ENCODE data around the gene ACBD6.

Gene ACBD6

GRCh38 chr1:180524915-180525714 is 22.7 kb upstream of the ACBD6 start:
- no peaks in the 10 kb centered on the region for H3K27me3 ChIP-seq (ENCODE audit: control insufficient read depth, insufficient read depth, low read length)
- H3K4me3 ChIP-seq (ENCODE audit: low read depth, low read length), result no peak overlapping the region
- no peak overlapping the region for H3K27ac ChIP-seq (ENCODE audit: low read depth, low read length)
- H3K36me3 ChIP-seq (ENCODE audit: control insufficient read depth, insufficient read depth, low read length), result no peaks in the 10 kb centered on the region
- H3K9ac ChIP-seq (ENCODE audit: low read length), result no peak overlapping the region
- peaks cover 34% of the 10 kb centered on the region for H3K4me1 ChIP-seq (ENCODE audit: control insufficient read depth, insufficient read depth, low read length)
- no peaks in the 10 kb centered on the region for H3K9me3 ChIP-seq (ENCODE audit: control insufficient read depth, insufficient read depth, low read depth, low read length)

- no peak overlapping the region for H3K9ac ChIP-seq (ENCODE audit: low read length)
- no peak overlapping the region for H3K4me3 ChIP-seq (ENCODE audit: low read depth, low read length)
- no peaks in the 10 kb centered on the region for H3K36me3 ChIP-seq (ENCODE audit: control insufficient read depth, insufficient read depth, low read length)
- peaks cover 35% of the 10 kb centered on the region for H3K4me1 ChIP-seq (ENCODE audit: control insufficient read depth, insufficient read depth, low read length)
- H3K9me3 ChIP-seq (ENCODE audit: control insufficient read depth, insufficient read depth, low read depth, low read length), result no peaks in the 10 kb centered on the region
- H3K27ac ChIP-seq (ENCODE audit: low read depth, low read length), result no peak overlapping the region
- no peaks in the 10 kb centered on the region for H3K27me3 ChIP-seq (ENCODE audit: control insufficient read depth, insufficient read depth, low read length)
Measured at GRCh38 chr1:180524160-180524914, 22.0 kb upstream of the ACBD6 start.

- no peaks in the 10 kb centered on the region for H3K27me3 ChIP-seq (ENCODE audit: control insufficient read depth, insufficient read depth, low read length)
- H3K36me3 ChIP-seq (ENCODE audit: control insufficient read depth, insufficient read depth, low read length), result no peaks in the 10 kb centered on the region
- peaks cover 33% of the 10 kb centered on the region for H3K4me1 ChIP-seq (ENCODE audit: control insufficient read depth, insufficient read depth, low read length)
- H3K9ac ChIP-seq (ENCODE audit: low read length), result no peak overlapping the region
- H3K9me3 ChIP-seq (ENCODE audit: control insufficient read depth, insufficient read depth, low read depth, low read length), result no peaks in the 10 kb centered on the region
- H3K27ac ChIP-seq (ENCODE audit: low read depth, low read length), result no peak overlapping the region
- H3K4me3 ChIP-seq (ENCODE audit: low read depth, low read length), result no peak overlapping the region
Measured at GRCh38 chr1:180522213-180522515, 19.8 kb upstream of the ACBD6 start.

DNA sequence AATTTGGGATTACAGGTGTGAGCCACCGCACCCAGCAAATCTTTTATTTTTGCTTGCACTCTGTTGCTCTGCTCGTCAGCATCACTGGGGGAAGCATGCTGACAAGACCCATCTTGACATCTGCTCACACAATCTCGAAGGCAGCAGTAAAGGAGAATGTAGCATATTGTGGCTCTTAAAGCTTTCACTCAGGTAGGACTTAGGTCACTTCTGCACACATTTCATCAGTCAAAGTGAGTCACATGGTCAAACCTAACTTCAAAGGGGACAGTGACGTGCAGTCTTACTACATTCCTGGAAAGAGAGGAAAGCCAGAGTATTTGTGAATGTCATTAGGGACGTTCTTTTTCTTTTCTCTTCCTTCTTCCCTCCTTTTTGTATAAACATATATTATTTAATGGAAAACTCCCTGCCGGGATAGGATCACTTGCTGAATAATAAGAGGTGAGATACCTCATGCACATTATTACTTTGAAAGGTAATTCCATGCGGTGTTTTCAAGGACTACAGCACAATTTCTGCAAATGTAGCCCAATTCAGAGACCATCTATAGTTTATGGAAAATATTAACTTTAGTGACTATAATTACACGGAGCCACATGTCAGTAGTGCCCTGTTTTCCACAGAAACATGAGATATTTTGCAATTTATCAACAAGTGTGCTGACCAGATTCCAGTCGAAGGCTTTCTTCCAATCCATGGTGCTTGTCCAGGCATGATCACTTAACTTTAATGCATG is 19.3 kb upstream of the ACBD6 start:
- peaks cover 28% of the 10 kb centered on the region for H3K4me1 ChIP-seq (ENCODE audit: control insufficient read depth, insufficient read depth, low read length)
- no peaks in the 10 kb centered on the region for H3K36me3 ChIP-seq (ENCODE audit: control insufficient read depth, insufficient read depth, low read length)
- no peaks in the 10 kb centered on the region for H3K27me3 ChIP-seq (ENCODE audit: control insufficient read depth, insufficient read depth, low read length)
- H3K9ac ChIP-seq (ENCODE audit: low read length), result peak overlapping the region; percentile 22
- H3K27ac ChIP-seq (ENCODE audit: low read depth, low read length), result no peak overlapping the region
- H3K9me3 ChIP-seq (ENCODE audit: control insufficient read depth, insufficient read depth, low read depth, low read length), result no peaks in the 10 kb centered on the region
- H3K4me3 ChIP-seq (ENCODE audit: low read depth, low read length), result no peak overlapping the region

GRCh38 chr1:180519846-180520245 is 17.5 kb upstream of the ACBD6 start:
- Histone ChIP-seq H3K9ac (ENCODE audit: low read length) (no peak overlapping the region), H3K27ac (ENCODE audit: low read depth, low read length) (no peak overlapping the region), H3K27me3 (ENCODE audit: control insufficient read depth, insufficient read depth, low read length) (no peaks in the 10 kb centered on the region), H3K9me3 (ENCODE audit: control insufficient read depth, insufficient read depth, low read depth, low read length) (no peaks in the 10 kb centered on the region), H3K4me3 (ENCODE audit: low read depth, low read length) (no peak overlapping the region), H3K4me1 (ENCODE audit: control insufficient read depth, insufficient read depth, low read length) (peaks cover 28% of the 10 kb centered on the region), H3K36me3 (ENCODE audit: control insufficient read depth, insufficient read depth, low read length) (no peaks in the 10 kb centered on the region)

DNA sequence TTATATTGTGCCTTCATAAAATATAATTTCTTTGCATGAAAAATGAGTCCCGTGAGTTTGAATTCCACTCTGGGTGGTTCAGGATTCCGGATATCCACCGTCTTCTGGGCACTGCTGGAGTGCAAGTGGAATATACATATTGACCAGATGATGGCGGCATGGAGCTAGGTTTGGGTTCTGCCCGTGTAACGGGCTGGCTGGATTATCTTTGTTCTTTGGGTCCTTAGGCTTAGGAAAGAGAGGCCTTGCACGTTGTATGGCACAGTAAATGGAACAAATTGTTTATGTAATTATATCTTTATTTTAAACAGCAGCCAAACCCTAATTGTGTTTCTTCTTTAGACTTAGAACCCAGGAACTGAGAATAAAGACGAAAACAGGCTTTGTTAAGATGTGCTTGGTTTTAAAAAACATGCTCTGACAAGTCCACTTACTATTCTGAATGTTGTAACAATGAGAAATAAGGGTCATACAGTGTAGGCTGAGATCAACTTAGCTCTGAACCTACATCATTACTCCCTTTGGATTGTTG is 13.5 kb upstream of the ACBD6 start:
- Histone ChIP-seq H3K9me3 (ENCODE audit: control insufficient read depth, insufficient read depth, low read depth, low read length) (no peaks in the 10 kb centered on the region), H3K9ac (ENCODE audit: low read length) (no peak overlapping the region), H3K27me3 (ENCODE audit: control insufficient read depth, insufficient read depth, low read length) (no peaks in the 10 kb centered on the region), H3K27ac (ENCODE audit: low read depth, low read length) (no peak overlapping the region), H3K4me1 (ENCODE audit: control insufficient read depth, insufficient read depth, low read length) (peaks cover 20% of the 10 kb centered on the region), H3K4me3 (ENCODE audit: low read depth, low read length) (no peak overlapping the region), H3K36me3 (ENCODE audit: control insufficient read depth, insufficient read depth, low read length) (no peaks in the 10 kb centered on the region)

DNA sequence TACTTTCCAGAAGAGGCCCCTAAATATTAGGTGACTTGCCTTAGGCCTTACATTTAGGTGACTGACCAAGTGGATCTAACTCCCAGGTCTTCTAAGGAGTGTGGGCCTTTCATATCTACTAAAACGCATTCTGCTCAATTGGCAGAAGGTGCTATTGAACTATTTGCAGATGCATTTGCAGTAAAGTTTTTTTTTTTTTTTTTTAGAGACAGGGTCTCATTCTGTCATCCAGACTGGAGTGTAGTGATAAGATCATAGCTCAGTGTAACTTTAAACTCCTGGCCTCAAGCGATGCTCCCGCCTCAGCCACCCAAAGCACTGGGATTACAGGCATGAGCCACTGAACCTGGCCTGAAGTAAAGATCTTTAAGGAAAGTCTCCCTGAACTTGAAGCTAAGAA is 13.0 kb upstream of the ACBD6 start:
- H3K9ac ChIP-seq (ENCODE audit: low read length), result no peak overlapping the region
- no peaks in the 10 kb centered on the region for H3K9me3 ChIP-seq (ENCODE audit: control insufficient read depth, insufficient read depth, low read depth, low read length)
- H3K27me3 ChIP-seq (ENCODE audit: control insufficient read depth, insufficient read depth, low read length), result no peaks in the 10 kb centered on the region
- H3K4me3 ChIP-seq (ENCODE audit: low read depth, low read length), result no peak overlapping the region
- peaks cover 20% of the 10 kb centered on the region for H3K4me1 ChIP-seq (ENCODE audit: control insufficient read depth, insufficient read depth, low read length)
- H3K27ac ChIP-seq (ENCODE audit: low read depth, low read length), result no peak overlapping the region
- H3K36me3 ChIP-seq (ENCODE audit: control insufficient read depth, insufficient read depth, low read length), result no peaks in the 10 kb centered on the region

DNA sequence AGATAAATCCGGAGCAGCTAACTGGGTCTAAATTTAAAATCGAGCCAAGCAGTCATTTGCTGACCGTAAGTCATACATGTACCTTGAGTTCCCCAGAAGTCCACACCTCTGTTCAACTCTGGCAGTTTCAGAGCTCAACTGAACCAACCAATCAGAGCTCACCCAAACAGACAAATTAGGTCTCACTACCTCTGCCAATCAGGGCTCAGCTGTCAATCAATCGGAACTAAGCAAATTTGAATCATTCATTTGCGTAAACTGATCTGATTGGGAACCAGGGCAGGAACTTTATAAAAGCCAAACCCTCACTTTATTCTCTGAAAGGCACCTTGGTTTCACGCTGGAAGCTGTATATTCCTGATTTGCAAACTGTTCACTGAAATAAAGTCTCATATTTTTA is 11.2 kb upstream of the ACBD6 start:
- Histone ChIP-seq H3K27ac (ENCODE audit: low read depth, low read length) (no peak overlapping the region), H3K4me1 (ENCODE audit: control insufficient read depth, insufficient read depth, low read length) (peaks cover 15% of the 10 kb centered on the region), H3K9ac (ENCODE audit: low read length) (no peak overlapping the region), H3K9me3 (ENCODE audit: control insufficient read depth, insufficient read depth, low read depth, low read length) (peaks cover 14% of the 10 kb centered on the region), H3K4me3 (ENCODE audit: low read depth, low read length) (no peak overlapping the region), H3K36me3 (ENCODE audit: control insufficient read depth, insufficient read depth, low read length) (no peaks in the 10 kb centered on the region), H3K27me3 (ENCODE audit: control insufficient read depth, insufficient read depth, low read length) (no peaks in the 10 kb centered on the region)

GRCh38 chr1:180510882-180511281 is 8.5 kb upstream of the ACBD6 start:
- H3K27me3 ChIP-seq (ENCODE audit: control insufficient read depth, insufficient read depth, low read length), result no peaks in the 10 kb centered on the region
- H3K4me3 ChIP-seq (ENCODE audit: low read depth, low read length), result no peak overlapping the region
- H3K36me3 ChIP-seq (ENCODE audit: control insufficient read depth, insufficient read depth, low read length), result no peaks in the 10 kb centered on the region

GRCh38 chr1:180508725-180509097 is 6.3 kb upstream of the ACBD6 start:
- peaks cover 25% of the 10 kb centered on the region for H3K9me3 ChIP-seq (ENCODE audit: control insufficient read depth, insufficient read depth, low read depth, low read length)
- H3K27me3 ChIP-seq (ENCODE audit: control insufficient read depth, insufficient read depth, low read length), result no peaks in the 10 kb centered on the region
- H3K9ac ChIP-seq (ENCODE audit: low read length), result no peak overlapping the region
- no peak overlapping the region for H3K4me3 ChIP-seq (ENCODE audit: low read depth, low read length)
- H3K4me1 ChIP-seq (ENCODE audit: control insufficient read depth, insufficient read depth, low read length), result peaks cover 10% of the 10 kb centered on the region
- no peaks in the 10 kb centered on the region for H3K36me3 ChIP-seq (ENCODE audit: control insufficient read depth, insufficient read depth, low read length)
- H3K27ac ChIP-seq (ENCODE audit: low read depth, low read length), result no peak overlapping the region

More at GRCh38 chr1:180510882-180511281, 8.5 kb upstream of the ACBD6 start:
- H3K9me3 ChIP-seq (ENCODE audit: control insufficient read depth, insufficient read depth, low read depth, low read length), result peaks cover 25% of the 10 kb centered on the region
- H3K27ac ChIP-seq (ENCODE audit: low read depth, low read length), result no peak overlapping the region
- H3K9ac ChIP-seq (ENCODE audit: low read length), result no peak overlapping the region
- peaks cover 10% of the 10 kb centered on the region for H3K4me1 ChIP-seq (ENCODE audit: control insufficient read depth, insufficient read depth, low read length)

Measured in HUES6 (cell line).